ENCODE measurements around the gene CAST.
"Not testable (repeated sequence)": the region's sequence is repeated elsewhere in the genome, so short reads cannot be mapped to it uniquely, and the experiment has no call there.

CAST gene, protein sequence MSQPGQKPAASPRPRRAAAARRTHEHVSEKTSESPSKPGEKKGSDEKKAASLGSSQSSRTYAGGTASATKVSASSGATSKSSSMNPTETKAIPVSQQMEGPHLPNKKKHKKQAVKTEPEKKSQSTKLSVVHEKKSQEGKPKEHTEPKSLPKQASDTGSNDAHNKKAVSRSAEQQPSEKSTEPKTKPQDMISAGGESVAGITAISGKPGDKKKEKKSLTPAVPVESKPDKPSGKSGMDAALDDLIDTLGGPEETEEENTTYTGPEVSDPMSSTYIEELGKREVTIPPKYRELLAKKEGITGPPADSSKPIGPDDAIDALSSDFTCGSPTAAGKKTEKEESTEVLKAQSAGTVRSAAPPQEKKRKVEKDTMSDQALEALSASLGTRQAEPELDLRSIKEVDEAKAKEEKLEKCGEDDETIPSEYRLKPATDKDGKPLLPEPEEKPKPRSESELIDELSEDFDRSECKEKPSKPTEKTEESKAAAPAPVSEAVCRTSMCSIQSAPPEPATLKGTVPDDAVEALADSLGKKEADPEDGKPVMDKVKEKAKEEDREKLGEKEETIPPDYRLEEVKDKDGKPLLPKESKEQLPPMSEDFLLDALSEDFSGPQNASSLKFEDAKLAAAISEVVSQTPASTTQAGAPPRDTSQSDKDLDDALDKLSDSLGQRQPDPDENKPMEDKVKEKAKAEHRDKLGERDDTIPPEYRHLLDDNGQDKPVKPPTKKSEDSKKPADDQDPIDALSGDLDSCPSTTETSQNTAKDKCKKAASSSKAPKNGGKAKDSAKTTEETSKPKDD

GRCh38 chr5:96661855-96662724 is at the start of gene CAST:
CAST (plus strand) TSS chr5:96662376; CDS start chr5:96662423, 47 bp downstream.
- peak; percentile 56 for DNase-seq (ENCODE audit: low read depth, low spot score)

GRCh38 chr5:96614110-96614691 is 48.0 kb upstream of the CAST start:
- DNase-seq (ENCODE audit: low read depth, low spot score), result peak; percentile 61

GRCh38 chr5:96615223-96615622 is 47.0 kb upstream of the CAST start:
- DNase-seq (ENCODE audit: low read depth, low spot score), result no peak

DNA sequence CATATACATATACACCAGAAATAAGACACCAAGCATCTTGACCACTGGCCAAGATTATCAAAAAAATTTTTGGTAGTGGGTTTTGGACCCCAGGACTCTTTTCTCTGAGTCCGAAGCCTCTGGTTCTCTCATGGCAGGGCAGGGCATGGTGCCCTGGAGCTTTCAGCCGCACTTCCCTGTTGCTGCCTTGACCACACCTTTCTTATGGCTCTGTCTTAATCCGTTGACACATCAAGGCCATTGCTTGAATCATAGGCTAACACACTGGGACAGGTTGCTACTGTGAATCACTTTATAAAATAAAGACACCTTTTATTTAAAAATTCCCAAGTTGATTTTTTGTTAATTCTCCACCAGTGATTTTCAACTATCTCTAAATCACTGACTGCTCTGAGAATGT is 45.4 kb upstream of the CAST start:
- no peak for DNase-seq (ENCODE audit: low read depth, low spot score)

- DNase-seq (ENCODE audit: low read depth, low spot score), result not testable (repeated sequence)
Measured at GRCh38 chr5:96618311-96619016, 43.7 kb upstream of the CAST start.

DNA sequence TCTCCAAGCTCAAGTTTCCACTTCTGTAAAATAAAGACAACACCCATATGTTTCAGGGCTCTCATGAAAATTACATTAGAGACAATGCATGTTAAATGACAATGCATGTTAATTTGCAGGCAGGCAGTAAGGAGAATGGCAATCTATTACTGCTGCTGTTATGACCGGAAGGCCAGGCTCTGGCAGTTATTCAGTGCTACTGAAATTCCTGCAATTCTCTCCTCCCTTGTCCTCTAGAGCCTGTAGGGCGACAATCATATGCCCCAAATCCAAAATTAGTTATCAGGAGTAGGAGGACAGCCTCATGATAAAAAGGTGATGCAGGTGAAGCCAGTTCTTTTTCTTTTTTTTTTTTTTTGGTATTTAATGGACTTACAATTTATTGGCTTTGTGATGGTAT is 42.2 kb upstream of the CAST start:
- no peak for DNase-seq (ENCODE audit: low read depth, low spot score)

DNA sequence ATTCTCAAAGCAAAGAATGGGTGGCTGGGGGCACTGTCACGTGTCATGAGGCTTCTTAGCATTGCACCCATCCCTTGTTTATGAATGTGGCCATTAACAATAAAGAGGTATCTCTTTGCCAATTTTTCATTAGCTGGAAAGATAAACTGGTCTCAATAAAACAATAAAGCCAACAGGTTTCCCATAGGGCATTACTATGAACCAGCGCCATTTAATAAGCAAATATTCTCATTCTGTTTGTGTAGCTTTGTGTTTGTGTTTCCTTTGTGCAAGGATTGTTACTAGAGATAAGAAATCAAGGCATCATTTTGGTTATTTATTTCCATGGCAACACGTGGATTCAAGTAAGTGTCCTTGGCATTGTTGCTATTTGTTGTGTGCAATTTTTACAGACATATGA is 37.6 kb upstream of the CAST start:
- DNase-seq (ENCODE audit: low read depth, low spot score), result no peak

DNA sequence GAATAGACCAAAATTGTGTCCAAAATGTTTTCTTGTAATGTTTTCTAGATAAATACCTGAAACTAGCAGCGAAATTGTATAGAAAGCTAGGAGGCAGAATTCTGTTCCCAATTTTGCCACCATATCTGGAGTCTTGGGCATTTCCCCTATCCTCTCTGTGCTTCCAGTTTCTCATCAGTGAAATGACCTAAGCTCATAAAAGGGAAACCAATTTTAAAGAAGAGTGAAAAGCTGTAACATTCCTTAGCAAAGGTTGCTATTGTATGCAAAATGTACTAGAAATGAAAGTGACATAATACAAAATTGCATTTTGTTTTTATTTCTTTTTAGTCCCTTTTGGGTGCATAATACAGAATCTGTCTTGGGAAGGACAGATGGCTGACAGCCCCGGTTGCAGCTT is 36.8 kb upstream of the CAST start:
- DNase-seq (ENCODE audit: low read depth, low spot score), result no peak

- DNase-seq (ENCODE audit: low read depth, low spot score), result no peak
Measured at GRCh38 chr5:96626956-96627355, 35.2 kb upstream of the CAST start.

DNA sequence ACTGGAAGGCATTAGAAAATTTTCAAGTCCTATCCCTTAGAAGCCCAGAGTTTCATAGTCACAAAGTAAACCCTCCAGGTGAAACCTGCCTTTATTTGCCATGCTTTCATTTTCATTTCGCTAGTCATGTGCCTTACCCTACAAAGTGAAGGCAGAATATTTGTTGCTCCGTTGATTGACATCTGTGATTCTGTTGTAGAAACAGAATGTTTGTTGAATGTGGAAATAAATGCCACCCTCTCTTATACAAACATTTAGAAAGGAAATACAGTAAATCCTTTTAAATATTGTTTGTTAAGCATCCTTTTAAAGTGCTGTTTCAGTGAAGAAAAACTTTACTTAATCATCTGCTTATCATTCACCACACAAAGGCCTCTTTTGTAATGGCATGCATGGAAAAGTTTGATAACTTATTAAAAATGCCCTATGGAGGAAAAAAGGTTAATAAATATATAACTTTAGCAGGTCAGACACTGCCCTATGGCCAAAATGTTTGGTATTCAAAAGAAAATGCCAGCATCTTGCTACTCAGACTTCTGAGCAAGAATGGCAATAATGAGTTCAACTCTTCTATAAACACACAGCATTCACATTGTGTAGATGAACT is 34.3 kb upstream of the CAST start:
- no peak for DNase-seq (ENCODE audit: low read depth, low spot score)

DNA sequence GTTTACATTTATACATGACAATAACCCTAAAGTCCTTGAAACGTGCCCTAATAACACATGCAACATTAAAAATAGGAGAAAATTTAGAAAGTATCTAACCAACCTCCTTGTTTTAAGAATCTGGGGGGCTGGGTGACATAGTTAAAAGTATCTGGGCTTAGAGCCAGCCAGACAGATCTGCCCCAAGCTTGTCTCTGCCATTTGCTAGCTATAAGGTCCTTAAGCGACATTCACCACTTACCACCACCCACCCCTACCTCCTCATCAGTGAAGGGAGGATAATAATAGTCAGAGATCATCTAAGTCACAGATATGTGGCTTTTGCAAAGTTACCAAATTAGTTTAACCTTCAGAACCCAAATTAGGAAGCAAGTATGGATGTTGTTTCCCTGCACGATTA is 33.8 kb upstream of the CAST start:
- no peak for DNase-seq (ENCODE audit: low read depth, low spot score)

GRCh38 chr5:96629774-96630173 is 32.4 kb upstream of the CAST start:
- DNase-seq (ENCODE audit: low read depth, low spot score), result peak; percentile 49

DNA sequence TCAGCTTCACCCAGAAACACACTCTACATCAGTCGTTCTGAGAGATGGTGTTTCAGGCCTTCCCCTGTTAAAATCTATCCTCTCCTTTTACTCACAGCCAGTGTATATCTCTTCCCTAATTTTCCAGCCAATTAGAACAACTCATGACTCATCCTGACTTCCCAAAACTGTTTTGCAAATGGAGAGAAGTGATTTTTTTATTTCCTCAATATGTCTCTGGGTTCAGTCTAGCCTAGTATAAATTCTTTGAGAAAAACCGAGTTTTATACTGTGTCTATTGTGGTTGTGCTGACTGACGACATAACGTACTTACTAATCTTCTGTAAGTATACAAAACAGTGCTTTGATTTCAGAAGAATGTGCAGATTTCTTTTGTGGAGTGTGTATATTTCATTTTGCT is 28.4 kb upstream of the CAST start:
- DNase-seq (ENCODE audit: low read depth, low spot score), result no peak

- no peak for DNase-seq (ENCODE audit: low read depth, low spot score)
Measured at GRCh38 chr5:96634881-96635280, 27.3 kb upstream of the CAST start.

DNA sequence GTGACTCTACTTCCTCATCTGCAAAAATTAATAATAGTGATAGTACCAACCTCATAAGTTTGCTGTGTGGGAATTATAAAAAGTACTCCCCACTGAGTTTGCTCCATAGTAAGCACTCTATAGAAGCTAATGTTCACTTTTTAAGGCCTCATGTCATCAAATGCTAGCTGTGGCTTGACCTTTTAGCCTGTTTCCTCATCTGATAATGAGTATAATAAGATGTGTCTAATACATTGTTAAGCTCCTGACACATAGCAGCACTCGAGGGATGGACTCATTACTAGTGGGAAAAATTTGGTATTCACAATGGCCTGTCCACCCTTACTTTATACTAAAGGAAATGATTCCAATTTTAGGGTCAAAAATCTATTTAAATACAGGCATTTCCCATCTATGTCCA is 26.1 kb upstream of the CAST start:
- no peak for DNase-seq (ENCODE audit: low read depth, low spot score)

- no peak for DNase-seq (ENCODE audit: low read depth, low spot score)
Measured at GRCh38 chr5:96636594-96636993, 25.6 kb upstream of the CAST start.

DNA sequence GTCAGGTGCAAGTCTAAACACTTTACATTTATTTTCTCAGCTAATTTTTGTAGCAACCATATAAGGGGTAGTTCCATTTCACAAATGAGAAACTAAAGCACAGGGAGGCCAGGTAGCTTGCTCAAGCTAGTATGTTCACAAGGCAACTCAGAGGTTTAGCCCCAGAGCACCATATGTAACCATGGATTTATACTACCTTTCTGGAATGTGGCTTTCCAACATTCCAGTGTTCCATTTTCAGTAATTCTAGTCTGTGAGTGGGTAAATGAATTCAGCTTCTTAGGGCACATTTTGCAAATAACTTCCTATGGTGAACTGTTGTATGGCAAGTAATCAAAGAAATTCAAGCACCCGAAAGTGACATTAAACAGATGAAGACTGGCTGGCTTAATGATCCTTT is 25.0 kb upstream of the CAST start:
- DNase-seq (ENCODE audit: low read depth, low spot score), result no peak

- no peak for DNase-seq (ENCODE audit: low read depth, low spot score)
Measured at GRCh38 chr5:96638561-96638960, 23.6 kb upstream of the CAST start.

- DNase-seq (ENCODE audit: low read depth, low spot score), result no peak
Measured at GRCh38 chr5:96640696-96641095, 21.5 kb upstream of the CAST start.

Measured in brain pericyte (primary cell).